Right hindlimb (tissue), 1 donor: Measurements from ENCODE around the gene IRAK1BP1.
"Not testable (repeated sequence)": the region's sequence is repeated elsewhere in the genome, so short reads cannot be mapped to it uniquely, and the experiment has no call there.

Experiments used
- DNase-seq: peaks from one replicate; pipeline ENCODE4 v3.0.0-alpha.2; 2018

The IRAK1BP1 gene

DNA sequence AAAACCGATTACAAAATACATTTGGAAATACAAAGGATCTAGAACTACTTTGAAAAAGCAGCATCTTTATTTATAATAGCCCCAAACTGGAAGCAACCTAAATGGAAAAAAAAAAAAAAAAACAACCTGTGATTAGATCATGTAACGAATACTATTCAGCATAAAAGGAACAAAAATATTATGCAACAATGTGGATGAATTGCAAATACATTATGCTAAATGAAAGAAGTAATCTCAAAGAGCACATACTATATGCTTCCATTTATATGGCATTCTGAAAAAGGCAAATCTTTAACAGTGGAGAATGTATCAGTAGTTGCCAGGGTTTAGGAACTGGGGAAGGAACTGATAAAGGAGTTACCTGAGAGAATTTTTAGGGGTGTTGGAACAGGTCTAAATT, 28.9 kb downstream of the IRAK1BP1 start:
- DNase-seq: no peak

DNA sequence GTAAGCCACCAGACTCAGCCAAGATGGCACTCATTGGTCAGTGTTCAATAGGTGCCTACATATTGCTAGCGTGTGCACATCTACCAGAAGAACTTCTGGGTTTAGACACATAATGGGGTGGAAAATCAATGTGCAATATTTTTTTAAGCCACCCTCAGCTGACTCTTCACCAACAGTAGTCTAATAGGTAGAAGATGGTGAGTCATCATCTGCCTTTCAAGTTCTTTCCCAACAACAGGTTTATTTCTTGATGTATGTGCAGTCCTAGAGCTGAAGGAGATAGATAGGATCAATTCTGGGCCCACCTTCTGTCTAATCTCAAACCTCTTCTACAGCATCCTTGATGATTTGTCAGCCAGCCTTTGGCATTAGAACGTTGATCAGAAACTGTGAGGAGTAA, 41.3 kb downstream of the IRAK1BP1 start:
- DNase-seq: no peak

DNA sequence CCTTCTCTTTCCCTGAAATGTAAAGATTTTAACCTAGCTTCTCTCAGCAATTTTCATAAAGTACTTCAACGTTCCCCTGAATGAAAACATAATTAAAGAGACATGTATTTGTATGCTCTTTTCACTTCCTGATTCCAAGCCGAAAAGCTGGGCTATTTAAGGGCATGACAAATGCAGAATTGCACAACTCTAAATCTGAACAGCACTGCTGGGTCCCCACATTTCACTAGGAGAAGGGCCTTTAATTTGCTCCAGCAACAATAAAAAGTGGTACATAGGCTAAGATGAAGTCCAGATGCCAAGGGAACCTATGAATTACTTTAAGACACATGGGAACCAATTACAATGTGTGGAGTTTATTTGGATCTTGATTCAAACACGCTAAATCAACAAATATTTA, 42.0 kb downstream of the IRAK1BP1 start:
- no peak for DNase-seq

DNA sequence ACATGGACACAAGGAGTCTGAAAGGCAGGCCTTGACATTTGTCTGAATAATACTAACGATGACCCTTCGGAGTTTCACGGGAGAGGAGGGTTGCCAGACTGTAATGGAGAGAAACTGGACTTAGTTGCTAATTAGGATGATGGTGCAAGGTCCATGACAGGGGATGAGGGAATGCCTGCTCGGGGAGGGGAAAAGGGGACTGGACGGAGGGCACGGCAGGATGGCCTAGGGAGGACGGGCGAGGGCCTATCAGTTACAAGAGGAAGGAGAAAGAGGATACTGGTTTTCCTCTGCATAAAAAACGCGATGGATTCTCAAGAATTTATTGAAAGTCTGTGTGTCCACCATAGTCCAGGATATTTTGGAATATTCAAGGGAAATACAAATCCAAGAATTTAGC, 42.7 kb downstream of the IRAK1BP1 start:
- DNase-seq: no peak

DNA sequence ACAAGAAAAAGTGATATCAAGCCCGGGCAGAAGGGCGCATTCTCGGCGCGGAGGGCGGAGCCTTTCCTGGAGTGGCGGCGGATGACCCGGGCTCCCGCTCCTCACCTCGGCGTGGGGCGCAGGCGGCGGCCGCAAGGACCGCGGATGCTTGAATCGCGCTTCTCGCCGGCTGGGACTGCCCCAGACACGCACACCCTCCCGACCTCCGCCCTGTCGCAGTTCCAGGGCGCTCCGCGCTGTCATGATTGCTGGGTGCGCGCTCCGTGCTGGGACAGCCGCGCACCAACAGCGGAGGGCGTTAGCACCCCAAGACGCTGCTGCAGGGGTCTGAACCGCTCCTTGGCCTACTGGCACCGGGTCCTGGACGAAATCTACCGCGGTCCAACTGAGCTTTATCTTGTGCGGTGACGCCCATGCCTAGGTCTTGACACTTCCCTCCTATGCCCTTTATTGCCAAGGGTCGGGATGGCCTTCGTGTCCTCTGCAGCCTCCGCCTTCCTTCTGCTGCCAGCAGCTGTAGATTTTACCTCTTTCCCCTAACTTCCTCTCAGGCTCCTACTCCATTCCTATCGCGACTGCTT, 43.3 kb downstream of the IRAK1BP1 start:
- DNase-seq: peak; percentile 28

DNA sequence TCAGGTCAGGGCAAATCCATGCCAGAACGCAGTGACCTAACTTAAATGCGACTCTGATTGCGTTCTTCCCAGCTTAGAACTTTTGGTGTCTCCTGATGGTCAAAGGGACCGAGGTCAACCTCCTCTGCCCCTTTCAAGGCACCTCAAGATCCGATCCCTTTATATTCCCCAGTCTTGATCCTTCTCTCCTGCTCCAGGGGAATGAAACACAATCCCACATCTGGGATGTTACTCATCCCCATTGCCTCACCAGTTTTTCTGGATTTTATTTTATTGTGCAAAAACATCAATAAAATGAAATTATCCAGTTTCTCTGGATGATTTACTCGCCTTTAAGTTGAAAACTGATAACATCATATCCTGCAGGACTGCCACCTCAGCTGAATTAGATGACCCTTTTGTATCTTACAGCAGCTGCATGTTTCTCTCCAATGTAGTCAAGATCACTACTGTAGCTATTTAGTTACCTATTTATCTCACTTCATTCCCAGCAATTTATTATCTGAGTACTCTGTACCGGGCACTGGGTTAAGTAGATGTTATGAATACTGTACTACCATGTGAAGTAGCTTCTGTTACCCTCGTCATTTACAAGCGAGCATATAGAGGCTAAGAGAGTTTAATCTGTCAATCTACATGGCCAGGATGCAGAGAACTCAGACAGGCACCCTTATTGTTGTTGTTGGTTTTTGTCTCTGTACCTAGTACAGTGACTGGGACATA, 44.0 kb downstream of the IRAK1BP1 start:
- no peak for DNase-seq

DNA sequence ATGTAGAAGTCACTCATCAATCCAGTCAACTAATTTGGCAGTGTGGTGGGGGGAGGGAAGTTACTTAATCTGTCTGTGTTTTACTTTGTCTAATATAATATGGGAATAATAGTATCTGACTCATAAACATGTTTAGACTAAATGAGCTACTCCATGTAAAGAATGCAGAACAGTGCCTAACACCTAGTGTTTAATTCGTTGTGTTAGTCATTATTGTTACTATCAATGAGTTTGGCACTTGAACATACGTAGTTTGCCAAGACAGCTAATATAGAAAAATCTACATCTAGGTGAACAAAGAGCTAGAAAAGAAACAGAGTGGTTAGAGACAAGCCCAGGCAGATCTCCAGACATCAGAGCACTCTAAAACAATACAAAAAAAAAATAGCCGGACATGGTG, 49.1 kb downstream of the IRAK1BP1 start:
- DNase-seq: no peak

DNA sequence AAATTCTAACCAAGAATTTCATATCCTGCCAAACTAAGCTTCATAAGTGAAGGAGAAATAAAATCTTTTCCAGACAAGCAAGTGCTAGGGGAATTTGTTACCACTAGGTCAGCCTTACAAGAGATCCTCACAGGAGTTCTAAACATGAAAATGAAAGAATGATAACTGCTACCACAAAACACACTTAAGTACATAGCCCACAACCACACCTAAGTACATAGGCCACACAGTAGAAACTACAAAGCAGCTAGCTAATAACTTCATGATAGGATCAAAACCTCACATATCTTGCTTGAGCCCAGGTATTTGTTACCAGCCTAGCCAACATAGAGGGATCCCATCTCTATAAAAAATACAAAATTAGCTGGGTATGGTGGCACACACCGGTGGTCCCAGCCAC, 50.4 kb downstream of the IRAK1BP1 start:
- DNase-seq: no peak

DNA sequence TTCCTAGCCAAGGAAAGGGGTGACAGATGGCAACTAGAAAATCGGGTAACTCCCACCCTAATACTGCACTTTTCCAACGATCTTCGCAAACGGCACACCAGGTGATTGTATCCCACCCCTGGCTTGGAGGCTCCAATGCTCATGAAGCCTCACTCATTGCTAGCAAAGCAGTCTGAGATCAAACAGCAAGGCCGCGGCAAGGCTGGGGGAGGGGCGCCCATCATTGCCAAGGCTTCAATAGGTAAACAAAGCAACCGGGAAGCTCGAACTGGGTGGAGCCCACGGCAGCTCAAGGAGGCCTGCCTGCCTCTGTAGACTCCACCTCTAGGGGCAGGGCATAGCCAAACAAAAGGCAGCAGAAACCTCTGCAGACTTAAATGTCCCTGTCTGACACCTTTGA, 53.8 kb downstream of the IRAK1BP1 start:
- DNase-seq: not testable (repeated sequence)

DNA sequence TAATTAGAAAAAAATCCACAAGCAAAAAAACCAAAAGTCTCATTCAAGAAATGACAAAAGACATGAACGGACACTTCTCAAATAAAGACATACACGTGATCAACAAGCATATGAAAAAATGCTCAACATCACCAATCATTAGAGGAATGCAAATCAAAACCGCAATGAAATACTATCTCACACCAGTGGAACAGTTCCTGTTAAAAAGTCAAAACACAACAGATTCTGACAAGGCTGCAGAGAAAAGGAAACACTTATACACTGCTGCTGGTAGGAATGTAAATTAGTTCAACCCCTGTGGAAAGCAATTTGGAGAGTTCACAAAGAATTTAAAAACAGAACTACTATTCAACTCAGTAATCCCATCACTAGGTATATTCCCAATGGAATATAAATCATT, 58.0 kb downstream of the IRAK1BP1 start:
- DNase-seq: no peak

DNA sequence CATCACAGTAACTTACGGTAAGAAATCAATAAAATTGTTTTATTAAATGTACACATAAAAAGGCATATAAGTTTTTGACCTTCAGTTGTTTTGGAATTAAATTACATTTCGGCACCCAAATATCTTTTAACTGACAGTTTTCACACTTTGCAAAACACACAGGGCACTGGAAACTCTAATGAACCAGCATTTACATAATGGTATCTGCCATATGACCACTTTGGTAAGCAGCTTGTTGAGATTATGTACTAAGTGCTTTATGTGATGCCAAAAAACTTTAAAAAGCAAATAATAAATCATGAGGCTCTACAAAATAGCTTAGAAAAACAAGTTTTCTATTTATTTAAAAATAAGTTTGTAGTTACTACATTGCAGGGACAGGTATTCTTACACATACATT, 68.2 kb downstream of the IRAK1BP1 start:
- DNase-seq: no peak

DNA sequence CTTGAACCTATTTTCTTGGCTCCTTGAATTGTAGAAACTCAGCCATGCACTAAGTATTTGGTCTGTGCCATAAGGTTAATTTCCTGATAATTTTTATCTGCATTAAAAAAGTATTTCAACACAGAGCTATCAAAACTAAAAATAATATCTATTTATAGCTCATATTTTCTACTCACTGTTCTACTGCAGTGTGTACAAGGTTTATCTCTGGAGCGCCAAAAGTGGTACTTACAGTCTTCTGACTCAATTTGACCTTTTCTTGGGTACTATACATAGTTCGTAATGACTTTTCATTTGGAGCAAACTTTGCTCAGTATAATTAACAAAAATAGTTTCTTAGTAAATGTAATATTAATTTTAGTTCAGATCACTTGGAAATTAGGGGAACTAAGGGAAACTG, 69.2 kb downstream of the IRAK1BP1 start:
- DNase-seq: no peak

DNA sequence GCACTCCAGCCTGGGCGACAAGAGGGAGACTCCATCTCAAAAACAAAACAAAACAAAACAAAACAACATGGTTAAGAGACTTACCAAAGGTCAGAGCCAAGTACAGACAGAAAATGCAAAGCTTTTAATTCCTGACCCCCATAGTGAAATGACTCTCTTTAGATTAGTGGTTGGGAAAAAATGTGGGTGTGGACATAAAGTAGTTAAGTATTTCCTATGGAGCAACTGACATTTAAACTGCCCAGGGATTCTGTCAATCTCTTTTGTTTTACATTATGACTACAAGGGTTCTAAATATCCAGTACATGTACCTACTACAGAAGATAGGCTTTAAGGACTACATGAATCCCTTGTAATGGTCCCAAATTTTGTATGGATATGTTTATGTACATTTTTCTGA, 75.1 kb downstream of the IRAK1BP1 start:
- no peak for DNase-seq

DNA sequence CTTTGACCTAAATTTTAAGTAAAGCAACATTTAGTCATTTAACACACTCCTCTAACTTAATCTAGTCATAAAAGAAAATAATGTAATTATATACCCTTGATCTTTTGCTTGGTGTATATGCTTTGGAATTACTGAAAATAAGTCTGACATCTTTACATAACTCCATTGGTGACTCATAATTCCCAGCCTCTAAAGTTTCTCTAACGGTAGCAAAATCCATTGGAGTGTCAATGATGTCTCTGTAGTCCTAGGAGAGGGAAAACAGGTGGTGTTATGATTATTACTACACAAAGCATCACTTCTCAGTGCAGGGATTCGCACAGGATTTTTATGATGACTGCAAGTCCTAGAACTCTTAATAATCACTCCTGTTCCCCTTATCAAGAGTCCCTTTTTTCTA, 80.2 kb downstream of the IRAK1BP1 start:
- no peak for DNase-seq

DNA sequence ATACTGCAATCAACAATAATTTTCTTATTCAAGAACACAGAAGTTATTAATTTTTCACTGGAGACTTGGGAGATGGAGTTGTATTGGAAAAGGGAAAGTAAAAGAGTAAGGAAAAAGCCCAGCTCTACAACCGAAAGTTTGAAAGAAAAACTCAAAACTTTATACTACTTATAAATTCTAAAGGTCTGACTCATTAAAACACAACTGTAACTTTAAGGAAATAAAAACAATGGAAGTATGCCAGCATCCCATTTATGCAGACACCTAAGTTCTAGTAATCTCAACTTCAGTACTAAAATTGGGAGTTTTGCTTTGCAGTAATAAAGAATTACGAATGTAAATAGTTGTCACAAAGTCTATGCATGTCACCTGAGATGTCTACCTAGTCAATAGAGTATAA, 80.6 kb downstream of the IRAK1BP1 start:
- no peak for DNase-seq

DNA sequence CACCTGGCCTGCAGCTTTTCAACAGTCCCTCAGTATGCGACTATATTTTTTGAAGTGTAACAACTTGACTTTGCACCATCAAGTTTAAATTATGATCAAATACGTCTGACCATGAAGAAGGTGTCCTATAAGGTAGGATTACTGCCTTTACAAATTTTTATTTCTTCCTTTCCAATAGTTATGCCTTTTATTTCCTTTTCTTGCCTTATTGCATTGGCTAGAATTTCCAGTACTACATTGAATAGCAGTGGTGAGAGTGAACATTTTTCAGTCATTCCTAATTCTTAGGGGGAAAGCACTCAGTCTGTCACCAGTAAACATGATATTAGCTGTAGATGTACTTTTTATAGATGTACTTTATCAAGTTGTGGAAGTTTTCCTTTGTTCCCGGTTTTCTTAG, 81.4 kb downstream of the IRAK1BP1 start:
- no peak for DNase-seq

DNA sequence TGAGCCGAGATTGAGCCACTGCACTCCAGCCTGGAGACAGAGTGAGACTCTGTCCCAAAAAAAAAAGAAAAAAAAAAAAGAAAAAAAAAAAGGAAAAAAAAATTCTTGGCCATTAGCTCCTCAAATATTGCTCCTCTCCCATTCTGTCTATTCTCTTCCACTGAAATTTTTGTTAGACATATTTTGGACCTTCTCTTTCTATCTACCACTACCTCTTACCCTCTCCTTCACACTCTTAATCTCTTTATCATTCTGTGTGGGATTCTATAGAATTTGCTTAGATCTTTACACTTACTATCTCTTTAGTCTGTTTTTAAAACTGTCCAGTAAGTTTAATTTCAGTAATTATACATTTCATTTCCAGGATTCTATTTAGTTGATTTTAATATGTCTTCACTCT, 85.0 kb downstream of the IRAK1BP1 start:
- no peak for DNase-seq
